Spleen (tissue), 7 donors: Measurements from ENCODE around the gene SCPEP1.

Experiments
- POLR2A ChIP-seq, 3 donors: fragments of 450-650 bp; IDR thresholded peaks; one replicate each; pipeline ENCODE4 v1.5.1; 2017; ENCODE audit warnings: antibody characterized with exemption in 3 of 3, mild to moderate bottlenecking in 1 of 3
- POLR2AphosphoS5 ChIP-seq, 3 donors: sonication (generic); formaldehyde crosslinking; IDR thresholded peaks; one replicate each; pipeline ENCODE4 v1.5.1; 2017; ENCODE audit warnings: antibody characterized with exemption in 3 of 3
- TF ChIP-seq, protein P1 (sequence below), 11 experiments: fragments of 200-600 bp in 7 of 11; fragments of 450-650 bp in 4 of 11; sonication (generic) in 4 of 11; IDR thresholded peaks in 8 of 11; conservative IDR thresholded peaks in 3 of 11; 1 replicate in 7 of 11; 2 replicates in 4 of 11; pipeline versions ENCODE4 v1.4.0 to v1.8.0; 2016 to 2021; ENCODE audit warnings: antibody characterized with exemption in 11 of 11, inconsistent platforms in 4 of 11, mild to moderate bottlenecking in 1 of 11
- donor health status: DM: no; HTN: no; CAD: no; lungs with moderate emphysema.
- donor health status: DM: no; HTN: no; CAD: no.
- donor health status: DM: no; HTN: no; CAD: no.

DNA sequence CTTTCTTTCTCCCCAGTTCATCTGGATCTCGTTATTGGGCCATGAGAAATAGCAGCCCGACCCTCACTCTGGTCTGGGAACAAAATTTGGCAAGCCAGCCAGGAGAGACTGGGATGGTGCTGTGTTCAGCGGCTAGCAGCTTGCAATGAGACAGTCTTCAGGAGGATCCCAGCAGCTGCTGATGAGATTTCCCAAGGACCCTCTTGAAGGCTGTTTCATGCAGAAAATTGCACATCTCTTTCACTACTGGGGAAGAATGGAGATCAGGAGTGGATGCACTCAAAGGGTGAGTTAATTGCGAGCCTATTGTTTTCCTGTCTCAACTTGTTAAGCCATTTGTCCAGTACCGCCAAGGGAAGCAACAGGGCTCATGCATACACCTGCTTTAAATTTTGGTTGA, 11.6 kb upstream of the SCPEP1 start:
- TF ChIP-seq, protein P1, sequence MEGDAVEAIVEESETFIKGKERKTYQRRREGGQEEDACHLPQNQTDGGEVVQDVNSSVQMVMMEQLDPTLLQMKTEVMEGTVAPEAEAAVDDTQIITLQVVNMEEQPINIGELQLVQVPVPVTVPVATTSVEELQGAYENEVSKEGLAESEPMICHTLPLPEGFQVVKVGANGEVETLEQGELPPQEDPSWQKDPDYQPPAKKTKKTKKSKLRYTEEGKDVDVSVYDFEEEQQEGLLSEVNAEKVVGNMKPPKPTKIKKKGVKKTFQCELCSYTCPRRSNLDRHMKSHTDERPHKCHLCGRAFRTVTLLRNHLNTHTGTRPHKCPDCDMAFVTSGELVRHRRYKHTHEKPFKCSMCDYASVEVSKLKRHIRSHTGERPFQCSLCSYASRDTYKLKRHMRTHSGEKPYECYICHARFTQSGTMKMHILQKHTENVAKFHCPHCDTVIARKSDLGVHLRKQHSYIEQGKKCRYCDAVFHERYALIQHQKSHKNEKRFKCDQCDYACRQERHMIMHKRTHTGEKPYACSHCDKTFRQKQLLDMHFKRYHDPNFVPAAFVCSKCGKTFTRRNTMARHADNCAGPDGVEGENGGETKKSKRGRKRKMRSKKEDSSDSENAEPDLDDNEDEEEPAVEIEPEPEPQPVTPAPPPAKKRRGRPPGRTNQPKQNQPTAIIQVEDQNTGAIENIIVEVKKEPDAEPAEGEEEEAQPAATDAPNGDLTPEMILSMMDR (IDR thresholded peaks at IDR 0.05 in 8 of 11, conservative IDR thresholded peaks at IDR 0.05 in 3 of 11): no peak
- TF ChIP-seq POLR2AphosphoS5 (IDR thresholded peaks at IDR 0.05) (no peak), POLR2A (IDR thresholded peaks at IDR 0.05) (no peak)
